Superior temporal gyrus (tissue), 1 donor: ENCODE data around the gene GDPD4.
A peak's percentile ranks its signal among the peaks of the same experiment; 100 is the strongest.
"Not testable (repeated sequence)": the region's sequence is repeated elsewhere in the genome, so short reads cannot be mapped to it uniquely, and the experiment has no call there.

Experiments
- DNase-seq: peaks from one replicate; pipeline ENCODE4 v3.0.0-alpha.2; 2016; ENCODE audit errors: extremely low spot score

The GDPD4 gene, protein sequence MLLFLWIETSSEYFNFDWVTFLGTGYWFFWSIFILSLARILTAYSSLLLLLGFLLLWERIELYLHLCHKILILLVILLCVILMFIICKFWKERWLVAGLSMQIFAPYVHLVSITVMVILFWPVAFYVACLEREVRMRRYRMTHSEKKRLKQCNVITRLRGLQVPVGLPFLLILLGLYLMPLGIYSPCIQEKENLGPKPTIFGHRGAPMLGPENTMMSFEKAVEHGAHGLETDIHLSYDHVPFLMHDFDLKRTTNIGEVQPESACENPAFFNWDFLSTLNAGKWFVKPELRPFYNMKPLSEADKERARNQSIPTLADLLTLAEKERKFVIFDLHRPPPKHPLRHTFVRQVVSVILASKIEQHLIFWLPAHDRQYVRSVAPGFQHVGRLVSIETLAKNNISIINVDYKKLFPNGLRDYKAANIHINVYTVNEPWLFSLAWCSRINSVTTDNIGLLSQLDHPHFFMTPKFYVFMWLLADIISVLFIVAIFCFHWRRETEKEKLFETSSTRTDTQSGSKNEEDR

DNA sequence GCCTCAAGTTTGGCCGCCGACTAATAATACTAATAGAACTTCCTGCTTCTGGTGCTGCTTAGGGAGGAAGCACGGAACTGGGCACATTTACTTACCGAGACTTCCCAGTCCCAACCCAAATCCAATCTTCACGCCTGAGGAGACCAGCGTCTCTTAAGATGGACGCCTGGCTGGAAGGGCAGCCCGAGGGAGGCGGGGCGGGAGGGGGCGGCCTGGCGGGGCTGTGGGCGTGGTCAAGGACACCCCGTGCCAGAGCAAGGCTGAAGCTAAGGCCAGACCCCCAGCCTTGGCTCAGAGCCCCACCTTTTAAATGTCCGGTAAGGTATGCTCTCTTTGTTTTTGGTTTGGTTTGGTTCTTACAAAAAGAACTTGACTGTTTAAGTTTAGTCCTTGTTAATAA lies at the start of gene GDPD4:
Gene GDPD4, minus strand, starts transcription at position 177 of the 400 bp plus-strand sequence. CDS start 16,549 bp downstream, outside the sequence.
- no peak for DNase-seq

DNA sequence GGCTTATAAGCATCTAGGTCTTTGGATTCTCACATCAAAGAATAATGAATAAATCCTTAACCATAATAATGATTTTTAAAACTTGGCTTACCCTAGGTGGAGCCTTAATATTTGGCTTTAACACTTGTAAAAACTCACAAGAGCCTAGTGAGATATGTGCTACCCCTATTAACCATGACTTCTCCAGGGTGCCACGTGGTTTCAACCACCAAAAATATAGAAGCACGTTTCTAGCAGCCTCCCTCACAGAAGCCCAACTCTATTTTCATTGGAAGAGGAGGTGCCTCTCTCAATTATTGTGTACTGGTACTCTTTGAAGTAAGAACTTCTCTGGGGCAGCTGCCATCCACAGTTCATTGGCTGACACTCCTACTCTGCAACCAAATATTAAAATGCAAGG lies 46.5 kb upstream of the GDPD4 start:
- DNase-seq: no peak

DNA sequence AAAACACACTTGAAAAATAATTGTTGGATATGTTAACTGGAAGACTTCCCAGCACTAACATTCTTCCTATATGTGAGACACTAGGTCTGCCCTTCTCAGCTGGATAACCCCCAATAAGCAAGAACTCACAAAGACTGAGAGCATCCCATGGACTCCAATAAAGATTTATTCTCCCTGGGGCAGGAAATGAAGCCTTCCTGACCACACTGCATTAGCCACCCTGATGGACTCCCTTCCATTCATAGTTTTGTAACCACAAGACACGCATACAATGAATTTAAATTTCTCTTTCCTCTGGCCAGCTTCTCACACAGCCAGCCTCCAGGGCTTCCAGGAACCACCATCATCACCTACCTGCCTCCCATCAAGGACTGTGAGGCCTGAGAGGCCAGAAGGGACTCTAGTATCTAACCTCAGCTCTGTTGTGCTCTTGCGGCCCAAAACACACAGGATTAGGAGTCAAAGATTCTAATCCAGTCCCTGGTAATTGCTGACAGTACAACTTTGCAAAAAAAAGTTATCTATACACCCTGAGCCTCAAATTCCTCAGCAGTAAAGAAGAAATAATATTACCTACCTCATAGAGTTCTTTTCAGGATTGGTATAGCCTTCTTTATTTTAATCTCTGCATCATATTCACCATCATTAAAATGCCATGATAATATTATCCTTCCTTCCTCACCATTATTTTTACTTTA lies 45.6 kb upstream of the GDPD4 start:
- no peak for DNase-seq

DNA sequence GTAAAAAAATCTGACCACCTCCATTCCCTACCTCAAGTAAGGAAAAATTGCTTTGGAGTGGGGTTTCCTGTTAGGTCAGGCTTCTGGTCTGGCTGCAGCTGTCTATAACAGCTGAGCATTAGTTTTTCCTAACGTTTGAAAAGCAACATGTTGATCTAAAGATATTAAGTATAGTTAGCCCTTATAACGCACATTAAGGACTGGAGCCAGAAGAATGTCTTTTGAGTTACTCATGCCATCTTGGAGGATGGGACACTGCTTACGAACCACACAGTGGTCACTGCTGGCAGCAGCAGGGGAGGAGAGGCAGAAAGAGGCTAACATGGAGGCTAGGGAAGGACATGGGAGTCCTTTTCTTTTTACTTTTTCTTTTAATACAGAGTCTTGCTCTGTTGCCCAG lies 44.1 kb upstream of the GDPD4 start:
- DNase-seq: no peak

DNA sequence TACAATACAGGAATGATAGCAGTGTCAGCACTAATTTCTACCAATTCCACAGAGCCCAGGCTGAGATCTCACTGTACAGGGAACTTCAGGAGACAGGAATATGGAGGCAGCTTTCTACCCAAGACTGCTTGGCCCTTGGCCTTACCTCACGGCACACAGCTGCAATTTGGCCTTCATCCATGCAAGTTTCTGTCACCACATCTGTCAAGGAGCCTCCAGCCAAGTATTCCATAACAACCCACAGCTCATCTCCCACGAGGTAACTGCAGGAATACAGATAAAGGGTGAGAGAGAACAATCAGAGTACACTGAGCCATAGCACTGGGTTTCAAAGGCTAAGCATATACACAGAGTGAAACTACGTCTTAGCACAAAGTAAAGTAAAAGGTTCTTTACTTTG lies 39.0 kb upstream of the GDPD4 start:
- no peak for DNase-seq

DNA sequence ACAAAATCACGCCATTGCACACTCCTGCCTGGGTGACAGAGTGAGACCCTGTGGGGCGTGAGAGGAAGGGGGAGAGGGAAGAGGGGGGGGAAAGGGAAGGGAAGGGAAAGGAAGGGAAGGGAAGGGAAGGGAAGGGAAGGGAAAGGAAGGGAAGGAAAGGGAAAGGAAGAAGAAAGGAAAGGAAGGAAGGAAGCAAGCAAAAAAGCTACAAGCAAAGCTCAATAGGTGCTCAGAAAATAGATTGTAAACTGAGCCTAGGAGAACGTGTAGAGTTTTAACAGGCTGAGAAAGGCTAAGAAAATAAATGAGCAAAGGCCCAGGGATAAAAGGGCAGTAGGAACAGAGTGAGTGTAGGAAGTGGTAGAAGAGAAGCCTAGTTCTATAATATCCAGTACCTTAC lies 30.8 kb upstream of the GDPD4 start:
- no peak for DNase-seq

DNA sequence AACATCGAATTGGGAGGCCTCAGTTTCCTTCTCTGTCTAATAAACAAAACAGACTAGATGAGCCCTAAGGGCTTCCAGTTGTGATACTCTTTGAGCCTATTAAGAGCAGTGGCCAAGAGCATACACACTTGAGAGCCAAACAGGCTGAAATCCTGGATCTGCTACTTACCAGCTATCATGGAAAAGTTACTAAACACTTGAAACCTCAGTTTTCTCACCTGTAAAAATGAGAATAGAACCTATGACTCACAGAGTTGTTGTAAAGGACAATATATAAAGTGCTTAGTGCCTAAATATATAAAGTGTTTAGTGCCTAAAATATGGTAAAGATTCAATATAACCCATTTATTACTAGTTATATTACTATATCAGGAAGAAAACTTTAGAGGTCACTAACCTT lies 23.7 kb upstream of the GDPD4 start:
- no peak for DNase-seq

DNA sequence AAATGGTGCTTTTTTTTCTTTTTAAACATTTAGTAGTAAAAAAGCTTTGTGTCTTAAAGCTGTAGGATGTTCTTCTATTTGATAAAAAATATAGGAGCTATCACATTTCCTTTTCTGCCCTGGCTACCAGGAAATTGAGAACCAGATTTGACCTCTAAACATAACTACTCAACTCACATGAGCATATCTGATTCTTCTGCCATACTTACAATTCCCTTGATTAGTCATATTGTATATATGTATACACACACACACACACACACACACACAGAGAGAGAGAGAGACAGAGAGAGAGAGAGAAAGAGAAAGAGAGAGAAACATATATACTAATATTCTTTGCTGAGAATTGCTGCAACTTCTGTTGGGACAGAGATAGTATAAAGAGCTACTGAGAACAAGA lies 23.0 kb upstream of the GDPD4 start:
- DNase-seq: no peak

DNA sequence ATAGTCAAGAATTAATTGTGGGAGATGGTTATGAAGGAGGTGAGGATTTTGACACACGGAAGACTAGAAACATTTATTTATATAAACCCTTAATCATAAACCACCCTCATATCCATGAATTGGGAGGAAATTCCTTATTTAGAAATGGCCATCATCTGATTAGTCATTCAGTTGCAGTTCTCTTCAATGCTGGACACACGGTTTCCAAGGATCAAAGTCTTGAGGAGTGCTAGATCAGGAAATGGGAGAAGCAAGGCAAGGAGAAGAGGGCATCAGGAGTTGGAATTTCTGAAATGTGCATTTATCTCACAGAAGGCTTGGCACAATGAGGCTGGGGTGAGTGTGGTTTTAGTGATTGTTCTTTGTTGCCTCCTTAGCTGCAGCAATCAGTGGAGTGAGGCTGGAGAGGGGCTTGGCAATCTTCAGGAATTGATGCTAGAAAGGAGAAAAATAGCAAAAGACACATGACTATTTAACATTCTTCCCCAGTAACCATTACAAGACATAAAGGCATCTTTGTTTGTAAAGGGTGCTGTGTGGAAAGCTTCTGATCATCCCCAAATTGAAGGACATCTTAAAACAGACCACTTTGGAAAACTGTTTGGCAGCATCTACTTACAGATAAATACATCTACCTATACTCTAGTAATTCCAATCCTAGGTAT lies 21.6 kb upstream of the GDPD4 start:
- peak; percentile 49 for DNase-seq

DNA sequence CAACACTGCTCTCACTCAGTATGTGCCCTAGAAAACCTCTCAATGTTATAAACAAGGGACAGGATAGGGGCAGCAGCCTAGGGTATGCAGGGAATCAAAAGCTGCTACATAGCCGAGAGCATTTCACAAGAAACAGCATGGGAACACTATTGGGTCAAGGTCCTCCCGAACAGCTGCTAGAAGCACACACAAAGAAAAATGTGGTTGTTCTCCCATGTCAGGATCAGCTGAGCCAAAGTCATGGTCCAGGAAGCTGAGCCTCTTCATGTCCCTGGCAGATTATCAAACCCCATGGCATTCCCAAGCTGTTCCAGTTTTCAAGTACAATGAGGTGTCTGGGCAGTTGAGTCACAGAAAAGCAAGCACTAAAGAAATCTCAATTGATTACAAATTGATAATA lies 21.0 kb upstream of the GDPD4 start:
- peak; percentile 42 for DNase-seq

DNA sequence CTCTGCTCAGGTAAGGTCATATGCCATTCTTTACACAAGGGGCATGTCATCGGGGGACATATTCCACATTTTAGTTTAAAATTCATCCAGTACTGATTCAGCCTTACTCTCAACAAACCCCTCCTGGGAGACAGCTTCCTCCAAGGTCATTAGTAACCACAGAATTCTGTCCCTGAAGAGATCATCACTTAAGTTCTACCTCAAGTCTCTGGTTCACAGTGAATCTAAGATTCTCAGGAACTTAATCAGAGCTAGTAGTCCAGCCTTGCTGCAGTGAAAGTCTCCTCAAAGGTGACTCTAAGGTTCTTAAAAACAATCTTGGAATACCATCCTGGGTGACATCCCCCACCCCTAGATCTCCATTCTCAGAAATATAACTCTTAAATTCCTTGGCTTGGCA lies 18.9 kb upstream of the GDPD4 start:
- no peak for DNase-seq

DNA sequence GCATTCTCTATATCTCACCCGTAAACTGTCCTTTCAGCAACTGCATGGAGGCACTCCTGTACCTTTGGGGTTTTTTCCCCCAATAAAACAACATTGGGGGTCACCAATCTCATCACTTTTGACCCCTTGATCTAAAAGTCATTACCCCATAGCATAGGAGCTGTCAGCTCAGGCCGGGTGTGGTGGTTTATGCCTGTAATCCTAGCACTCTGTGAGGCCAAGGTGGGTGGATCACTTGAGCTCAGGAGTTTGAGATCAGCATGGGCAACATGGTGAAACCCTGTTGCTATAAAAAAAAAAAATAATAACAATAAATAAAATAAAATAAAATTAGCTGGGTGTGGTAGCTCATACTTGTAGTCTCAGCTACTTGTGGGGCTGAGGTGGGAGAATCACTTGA lies 17.1 kb upstream of the GDPD4 start:
- no peak for DNase-seq

DNA sequence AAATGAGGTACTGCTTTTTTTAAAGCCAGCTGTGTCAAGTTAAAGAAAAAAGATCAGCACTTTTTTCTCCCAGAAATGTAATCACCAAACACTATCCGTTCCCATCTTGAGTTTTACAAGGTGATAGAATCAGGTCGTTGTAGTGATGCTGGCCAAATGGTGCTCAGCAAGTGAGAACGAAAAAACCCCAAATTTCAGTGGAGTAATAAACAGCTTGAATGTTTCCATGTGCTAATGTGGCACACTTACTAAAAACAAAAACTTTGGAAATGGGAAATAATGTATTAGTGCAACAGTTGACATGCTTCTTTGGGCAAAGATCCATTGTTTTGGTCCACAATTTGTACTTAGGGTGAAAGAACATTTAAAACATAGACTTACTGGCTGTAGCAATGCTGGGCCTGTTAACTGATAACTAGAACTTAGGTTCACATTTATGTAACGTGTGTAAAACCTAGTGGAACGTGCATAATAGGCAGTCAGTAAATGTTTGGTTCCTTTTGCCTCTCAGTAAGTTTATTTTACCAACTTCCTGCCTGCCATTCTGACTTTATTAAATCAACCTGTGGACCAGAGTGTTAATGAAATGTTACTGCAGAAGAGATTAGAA lies 15.4 kb upstream of the GDPD4 start:
- DNase-seq: no peak

DNA sequence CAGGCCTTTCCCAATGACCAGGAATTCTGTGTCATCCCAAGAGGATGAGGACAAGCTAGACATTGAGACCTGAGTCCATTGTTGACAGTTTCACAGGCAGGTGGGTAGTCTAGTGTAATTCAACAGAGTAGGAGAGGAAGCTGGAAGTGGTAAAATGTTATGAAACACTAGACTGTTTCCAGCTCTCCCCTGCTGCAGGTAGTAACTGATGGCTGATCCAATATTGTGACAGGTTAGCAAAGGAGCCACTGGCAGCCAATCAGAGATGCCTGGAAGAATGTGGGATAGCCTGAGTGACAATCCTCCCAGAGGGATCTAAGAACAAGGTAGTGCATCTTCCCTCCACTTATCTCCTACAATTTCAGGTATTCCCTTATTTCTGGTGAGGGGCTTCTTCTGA lies 10.6 kb upstream of the GDPD4 start:
- no peak for DNase-seq

DNA sequence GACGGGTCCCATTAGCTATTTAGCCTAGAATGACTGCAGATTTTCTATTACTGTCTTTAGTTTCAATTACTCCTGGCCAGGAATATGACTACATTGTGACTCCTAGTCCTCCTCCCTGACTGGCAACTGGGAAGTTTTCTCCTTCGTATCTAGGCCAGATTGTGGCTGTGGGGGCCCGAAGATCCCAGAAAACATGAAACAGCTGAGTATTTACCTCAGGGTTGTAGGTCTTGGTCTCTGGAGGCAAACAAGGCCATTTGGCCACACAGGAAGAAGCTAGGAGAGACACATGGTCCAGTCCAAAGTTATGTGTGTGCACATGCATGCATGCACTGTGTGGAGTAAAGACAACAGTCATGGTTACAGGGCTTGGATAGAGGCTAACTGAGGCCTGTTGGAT lies 10.2 kb upstream of the GDPD4 start:
- no peak for DNase-seq

DNA sequence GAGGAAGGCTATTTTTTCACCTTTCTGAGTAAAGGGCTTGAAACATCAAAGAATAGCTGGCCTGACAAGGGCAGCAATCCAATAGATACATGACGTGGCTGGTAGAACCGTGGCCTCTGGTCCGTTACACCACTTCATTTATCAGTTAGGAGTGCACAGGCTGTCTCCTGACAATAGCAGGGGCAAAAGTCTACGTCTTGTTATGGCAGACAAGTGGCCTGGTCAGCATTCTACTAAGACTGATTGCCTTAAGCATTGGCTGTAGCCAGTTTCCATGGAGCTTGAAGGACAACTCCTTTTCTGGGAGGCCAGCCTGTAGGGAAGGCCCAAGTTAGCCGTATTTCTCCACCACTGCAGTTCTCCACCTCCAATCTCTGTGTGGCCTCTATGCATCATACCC lies 9.2 kb upstream of the GDPD4 start:
- DNase-seq: no peak

DNA sequence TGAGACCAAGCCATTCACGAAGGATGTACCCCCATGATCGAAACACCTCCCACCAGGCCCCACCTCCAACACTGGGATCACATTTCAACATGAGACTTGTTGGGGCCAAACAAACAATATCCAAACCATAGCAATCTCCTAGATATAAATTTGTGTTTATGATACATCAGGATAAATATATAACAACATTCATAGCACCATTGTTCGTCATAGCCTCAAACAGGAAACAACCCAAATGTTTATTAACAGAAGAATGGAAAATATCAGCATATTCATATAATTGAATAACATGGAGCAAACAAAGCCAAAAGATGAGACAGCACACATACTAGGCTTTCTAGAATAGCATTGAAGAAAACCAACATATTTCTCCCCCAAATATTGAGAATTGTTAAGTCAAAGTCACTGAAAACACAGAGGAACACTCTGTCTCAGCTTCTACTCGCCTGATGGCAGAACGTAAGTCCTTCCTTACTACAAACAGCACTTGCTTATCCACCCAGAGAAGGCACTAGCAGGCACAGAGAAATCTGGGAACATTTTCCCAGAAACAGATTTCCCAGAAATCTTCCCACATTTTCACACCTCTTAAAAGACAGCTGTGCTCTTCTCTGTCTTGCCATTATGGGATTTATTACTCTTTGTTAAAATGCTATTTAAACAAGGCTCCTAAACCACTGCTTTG lies 8.1 kb upstream of the GDPD4 start:
- DNase-seq: peak; percentile 55

DNA sequence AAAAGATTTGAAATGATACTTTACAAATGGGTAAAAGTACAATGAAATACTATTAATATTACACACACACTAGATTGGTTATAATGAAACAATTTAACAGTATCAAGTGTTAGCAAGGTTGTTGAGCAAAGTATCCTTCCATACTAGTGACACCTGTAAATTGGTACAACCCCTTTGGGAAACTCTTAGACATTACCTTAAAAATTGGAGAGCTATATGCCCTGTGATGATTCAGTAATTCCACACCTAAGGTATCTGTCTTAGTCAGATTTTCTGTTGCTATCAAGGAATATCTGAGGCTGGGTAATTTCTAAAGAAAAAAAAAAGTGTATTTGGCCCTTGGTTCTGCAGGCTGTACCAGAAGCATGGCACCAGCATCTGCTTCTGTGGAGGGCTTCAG lies 7.4 kb upstream of the GDPD4 start:
- DNase-seq: no peak

DNA sequence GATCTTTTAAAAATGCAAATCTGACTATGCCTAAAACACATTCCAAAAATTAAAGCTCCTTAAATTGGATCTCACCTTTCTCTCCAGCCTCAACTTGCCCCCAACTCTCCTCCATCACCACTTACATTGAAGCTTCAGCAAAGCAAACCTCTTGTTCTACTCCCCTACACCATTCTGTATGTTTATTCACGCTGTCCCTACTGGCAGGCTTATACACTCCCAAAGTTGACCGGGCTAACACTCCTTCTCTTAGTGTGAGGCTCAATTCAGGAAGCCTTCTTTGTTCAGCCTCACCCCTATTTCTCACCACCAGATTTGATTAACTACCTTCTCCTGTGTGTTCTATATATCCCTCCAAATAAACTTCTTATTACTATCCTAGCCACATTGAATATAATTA lies 1.8 kb upstream of the GDPD4 start:
- DNase-seq: no peak

DNA sequence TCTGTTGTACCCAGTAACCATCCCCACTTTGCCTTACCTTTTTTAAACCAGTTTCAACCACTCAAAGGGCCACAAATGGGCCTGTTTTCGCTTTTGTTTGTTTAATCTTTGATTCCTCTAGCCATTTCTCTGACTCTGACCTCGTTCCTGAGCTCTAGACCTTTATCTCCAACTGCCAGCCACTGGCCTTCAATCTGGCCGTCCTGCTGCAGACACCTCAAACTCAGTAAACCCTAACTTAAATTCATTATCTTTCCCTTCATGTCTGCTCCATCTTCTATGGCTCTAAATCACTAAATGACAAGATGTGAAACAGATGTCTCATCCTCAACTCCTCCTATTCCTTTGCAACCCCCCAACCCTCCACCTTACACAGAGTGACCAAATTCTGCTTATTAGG lies 1.3 kb upstream of the GDPD4 start:
- DNase-seq: no peak

DNA sequence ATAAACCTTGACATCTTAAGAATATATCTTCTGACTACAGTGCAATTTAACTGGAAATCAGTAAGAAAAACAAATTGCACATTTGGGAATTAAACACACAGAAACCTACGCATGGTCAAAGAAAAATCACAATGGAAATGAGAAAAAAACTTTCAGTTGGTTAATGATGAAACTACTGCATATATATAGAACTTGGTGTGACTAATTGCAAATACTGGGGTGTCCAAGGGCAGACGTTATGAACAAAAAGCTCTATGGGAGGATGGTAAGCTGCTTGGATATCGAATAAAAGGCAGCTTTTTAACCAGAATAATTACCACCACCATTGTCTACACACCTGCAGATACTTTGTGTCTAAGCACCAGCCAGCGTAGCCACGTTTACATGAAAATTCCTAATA lies 791 bp downstream of the GDPD4 start:
- DNase-seq: no peak

DNA sequence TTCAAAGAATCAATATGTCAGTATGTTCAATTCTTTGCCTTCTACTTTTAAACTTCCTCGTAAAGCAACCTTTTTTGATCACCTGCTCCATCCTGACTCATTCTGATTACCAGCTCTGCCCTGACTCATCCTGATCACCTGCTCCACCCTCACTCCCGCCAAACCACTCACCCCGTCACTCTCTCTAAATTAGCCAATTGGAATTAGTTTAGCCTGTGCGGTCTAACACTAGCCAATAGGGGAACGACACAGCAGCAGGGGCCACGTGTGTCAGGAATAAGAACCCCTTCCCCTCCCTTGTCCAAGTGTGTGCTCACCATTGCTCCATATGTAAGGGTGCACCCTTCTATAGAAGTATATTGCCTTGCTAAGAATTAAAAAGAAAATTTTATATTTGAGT lies 1.5 kb downstream of the GDPD4 start:
- not testable (repeated sequence) for DNase-seq
